Measurements from ENCODE around the gene SLC9A9.

SLC9A9 gene

DNA sequence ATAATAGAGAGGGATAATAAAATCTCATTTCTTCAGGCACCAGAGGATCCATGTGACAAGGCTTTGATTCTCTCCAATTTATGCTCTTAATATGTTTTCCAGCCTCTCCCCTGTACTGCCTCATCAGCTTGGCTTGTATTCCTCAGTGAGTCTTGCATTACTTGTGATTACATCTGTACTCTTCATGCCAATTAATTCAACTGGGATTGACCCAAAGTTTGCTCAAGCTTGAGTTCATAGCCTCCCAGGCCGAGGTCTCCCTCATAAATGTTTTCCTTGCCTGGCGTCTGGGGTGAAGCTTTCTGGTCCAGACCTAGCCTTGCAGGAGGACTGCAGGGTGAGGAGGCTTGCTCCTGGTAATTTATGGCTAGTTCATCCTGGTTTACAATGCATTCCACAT lies 581.8 kb downstream of the SLC9A9 start:
- DNase-seq, result no peak

GRCh38 chr3:143265501-143266070 lies 582.7 kb downstream of the SLC9A9 start:
- no peak for DNase-seq

GRCh38 chr3:143263852-143264513 lies 584.3 kb downstream of the SLC9A9 start:
- no peak for DNase-seq

GRCh38 chr3:143261848-143262247 lies 586.4 kb downstream of the SLC9A9 start:
- no peak for DNase-seq

DNA sequence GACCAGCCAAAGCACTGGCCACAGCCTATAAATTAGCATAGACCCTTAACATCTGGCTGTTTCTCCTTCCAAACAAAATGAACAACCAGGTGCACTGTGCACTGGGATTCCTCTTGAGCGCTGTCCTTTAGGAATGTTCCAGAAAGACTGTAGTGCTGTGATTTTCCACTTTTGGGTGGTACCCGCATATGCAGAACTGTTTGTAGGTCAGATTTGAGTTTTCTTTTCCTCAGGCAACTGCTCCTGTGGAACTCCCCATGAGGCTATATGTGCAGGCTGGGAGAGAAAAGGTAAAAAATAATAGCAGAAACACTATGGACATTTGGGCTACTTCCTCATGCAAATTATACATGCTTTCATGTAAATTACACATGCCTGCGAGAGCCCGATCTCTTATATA lies 589.6 kb downstream of the SLC9A9 start:
- no peak for DNase-seq

DNA sequence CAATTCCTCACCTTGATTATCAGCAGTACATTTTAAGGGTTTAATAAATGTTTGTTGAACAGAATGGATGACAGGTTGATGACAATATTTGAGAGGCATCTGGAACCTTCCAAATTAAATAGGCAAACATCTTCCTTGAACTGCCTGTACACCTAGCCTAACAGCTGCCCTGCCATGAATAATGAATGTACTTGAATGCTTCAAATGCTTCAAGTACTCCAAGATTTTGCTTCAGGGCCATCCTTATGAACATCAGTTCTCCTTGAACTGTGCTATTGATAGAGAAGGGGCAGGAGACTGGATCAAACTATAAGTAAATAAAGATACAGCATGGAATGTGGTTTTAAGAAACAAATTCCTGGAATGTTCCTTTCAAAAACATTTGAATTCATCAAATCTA lies 591.9 kb downstream of the SLC9A9 start:
- DNase-seq, result no peak

- no peak for DNase-seq
These were observed 592.5 kb downstream of the SLC9A9 start for GRCh38 chr3:143255739-143256138.

GRCh38 chr3:143252931-143253330 lies 595.3 kb downstream of the SLC9A9 start:
- DNase-seq, result no peak

- DNase-seq, result no peak
These were observed 599.3 kb downstream of the SLC9A9 start for GRCh38 chr3:143249014-143249413.

DNA sequence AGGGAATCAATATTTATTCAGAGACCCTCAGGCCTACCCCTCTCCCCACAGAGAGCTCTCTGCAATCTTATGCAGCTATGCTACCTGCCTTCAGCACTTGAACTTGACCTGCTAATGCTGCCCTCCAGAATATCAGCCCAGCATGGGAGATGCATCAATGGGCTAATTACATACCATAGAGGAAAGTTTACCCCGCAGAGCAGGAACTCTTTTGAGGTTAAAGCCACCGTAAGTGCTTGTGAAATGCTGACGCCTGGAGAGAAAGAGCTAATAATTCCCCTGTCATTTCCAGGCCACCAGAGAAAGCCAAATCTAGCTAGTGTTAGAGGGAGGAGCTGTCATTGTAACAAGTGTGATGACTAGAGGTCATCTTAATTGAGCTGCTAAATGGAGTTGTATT lies 601.2 kb downstream of the SLC9A9 start:
- no peak for DNase-seq

DNA sequence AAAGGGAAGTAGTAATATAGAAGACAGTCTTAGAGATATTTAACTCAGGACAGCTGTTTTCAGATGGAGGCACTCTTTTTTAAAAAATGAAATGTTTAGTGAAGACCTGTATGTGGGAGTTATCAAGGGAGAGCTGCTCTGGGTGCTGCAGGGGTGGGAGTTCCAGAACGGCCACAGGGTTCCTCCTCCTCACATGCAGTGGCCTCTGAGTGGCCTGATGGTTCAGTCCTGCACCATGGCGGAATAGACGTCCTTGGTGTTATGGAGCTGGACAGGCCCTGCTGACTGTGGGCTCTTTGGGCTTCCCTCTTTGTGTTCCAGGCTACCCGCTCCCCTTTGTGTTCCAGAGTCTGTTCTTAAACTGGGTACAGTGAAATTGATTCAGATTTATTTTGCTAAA lies 602.6 kb downstream of the SLC9A9 start:
- no peak for DNase-seq

DNA sequence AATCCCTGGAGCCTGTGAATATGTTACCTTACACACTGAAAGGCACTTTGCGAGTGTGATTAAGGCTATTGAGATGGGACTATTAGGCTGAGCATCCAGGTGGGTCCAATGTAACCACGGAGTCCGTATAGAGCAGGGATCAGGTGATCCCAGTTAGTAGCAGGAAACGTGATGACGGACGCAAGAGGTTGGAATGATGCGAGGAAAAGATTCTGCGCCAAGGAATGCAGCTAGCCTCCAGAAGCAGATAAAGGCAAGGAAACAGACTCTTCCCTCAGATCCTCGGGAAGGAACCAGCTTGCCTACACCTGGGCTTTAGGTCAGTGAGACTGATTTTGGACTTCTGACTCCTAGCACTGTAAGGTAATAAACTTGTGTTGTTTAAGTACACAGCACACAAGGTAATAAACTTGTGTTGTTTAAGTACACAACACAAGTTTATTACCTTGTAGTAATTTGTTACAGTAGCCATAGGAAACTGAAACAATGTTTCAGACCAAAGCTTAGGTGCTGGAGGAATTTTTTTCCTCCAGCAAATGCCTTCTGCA lies 603.7 kb downstream of the SLC9A9 start:
- DNase-seq, result no peak

DNA sequence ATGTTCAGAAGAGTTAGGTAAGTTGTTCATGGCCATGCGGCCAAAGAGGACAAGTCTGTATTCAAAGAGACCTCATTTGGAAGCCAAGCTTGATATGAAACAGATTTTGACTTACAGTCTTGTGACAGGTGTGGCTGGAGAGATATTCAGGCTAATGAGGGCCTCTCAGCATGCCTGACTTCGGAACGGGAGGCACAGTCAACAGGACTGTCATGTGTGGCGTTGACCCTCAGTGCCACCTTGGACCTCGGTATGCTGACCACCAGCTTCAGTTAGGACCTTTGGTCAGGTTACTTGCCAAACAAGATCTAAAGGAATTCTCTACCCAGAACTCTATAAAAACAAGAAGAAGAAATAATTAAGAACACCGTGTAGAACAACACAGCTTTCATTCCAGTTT lies 604.6 kb downstream of the SLC9A9 start:
- DNase-seq, result no peak

GRCh38 chr3:143242691-143243090 lies 605.6 kb downstream of the SLC9A9 start:
- DNase-seq, result no peak

DNA sequence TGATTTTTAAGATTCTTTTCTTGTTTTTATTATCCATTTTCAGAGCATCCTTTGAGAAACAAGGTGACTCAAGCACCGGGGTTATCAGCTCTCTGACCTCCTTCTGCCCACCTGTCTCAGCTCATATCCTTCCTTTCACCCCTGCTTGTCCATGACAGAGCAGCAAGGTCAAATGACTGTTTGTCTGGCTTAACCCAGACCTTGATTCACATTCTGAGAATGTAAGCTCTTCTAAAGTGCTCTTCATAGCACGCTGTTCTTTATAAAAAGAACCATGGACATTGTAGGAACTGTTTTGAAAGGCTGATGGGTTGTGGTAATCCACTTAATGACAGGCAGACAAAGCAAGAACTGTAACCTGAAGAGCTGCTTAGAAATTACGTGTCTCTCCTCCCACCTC lies 606.2 kb downstream of the SLC9A9 start:
- DNase-seq, result no peak

DNA sequence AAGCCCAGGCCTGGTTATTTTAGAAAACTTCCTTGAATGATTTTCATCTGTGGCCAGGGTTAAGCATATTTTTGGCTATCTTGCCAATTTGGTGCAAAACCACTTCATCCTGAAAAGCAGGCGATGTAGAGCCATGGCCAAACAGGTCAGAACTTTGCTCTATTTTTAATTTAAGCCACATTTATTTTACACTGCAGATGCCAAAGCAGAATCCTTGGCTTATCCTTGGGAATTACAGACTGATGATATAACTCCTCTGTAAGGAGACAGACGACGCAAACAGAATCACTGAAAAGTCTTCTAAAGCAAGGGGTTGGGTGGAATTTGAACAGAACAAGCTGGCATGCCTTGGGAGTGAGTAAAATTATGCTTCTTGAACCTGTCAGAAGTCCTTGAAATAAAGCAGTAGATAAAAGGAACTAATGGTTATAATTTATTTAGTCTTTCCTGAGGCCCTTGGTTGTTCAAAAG lies 606.8 kb downstream of the SLC9A9 start:
- DNase-seq, result no peak

DNA sequence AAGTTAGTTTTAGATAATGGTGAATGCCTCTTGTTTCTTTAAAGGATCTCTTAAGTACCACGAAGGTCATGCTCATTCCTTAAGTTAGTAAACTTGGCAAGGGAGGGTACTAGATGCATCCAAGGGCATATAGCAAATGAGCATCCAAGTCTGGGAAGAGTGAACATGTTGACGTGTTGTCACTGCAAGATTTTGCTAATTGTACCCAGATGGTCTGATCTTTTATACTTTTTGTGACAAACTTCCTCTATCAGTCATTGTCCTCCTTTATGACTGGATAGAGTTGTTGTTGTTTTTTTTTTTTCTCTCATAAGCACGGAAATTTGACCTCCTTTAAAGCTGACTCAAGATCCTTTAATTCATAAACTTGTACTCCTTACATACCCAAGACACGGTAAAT lies 607.4 kb downstream of the SLC9A9 start:
- DNase-seq, result no peak

DNA sequence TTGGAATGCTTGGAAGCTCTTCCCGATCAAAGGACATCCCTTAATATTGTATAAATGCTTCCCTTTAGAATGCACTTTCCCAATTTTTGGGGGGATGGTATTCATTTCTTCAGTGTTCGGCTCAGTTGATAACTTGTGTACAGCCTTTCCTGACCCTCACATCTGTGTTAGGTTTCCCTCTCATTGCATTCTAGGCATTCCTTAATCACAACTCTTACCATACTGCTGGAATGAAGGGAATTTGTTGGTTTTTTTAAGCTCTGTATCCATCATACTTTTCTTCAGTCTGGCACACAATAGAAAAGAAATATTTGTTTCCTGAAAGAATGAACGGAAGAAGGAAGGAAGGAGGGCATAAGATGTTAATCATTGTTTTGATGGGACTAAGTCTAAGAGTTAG lies 609.2 kb downstream of the SLC9A9 start:
- no peak for DNase-seq

GRCh38 chr3:143237077-143237627 lies 611.1 kb downstream of the SLC9A9 start:
- DNase-seq, result no peak

GRCh38 chr3:143236226-143236964 lies 611.9 kb downstream of the SLC9A9 start:
- DNase-seq, result no peak

GRCh38 chr3:143235614-143236204 lies 612.6 kb downstream of the SLC9A9 start:
- no peak for DNase-seq

- no peak for DNase-seq
These were observed 613.7 kb downstream of the SLC9A9 start for GRCh38 chr3:143234526-143234925.

- DNase-seq, result no peak
These were observed 615.3 kb downstream of the SLC9A9 start for GRCh38 chr3:143232981-143233380.
